ENCODE data around the gene HAUS6.

Gene HAUS6

DNA sequence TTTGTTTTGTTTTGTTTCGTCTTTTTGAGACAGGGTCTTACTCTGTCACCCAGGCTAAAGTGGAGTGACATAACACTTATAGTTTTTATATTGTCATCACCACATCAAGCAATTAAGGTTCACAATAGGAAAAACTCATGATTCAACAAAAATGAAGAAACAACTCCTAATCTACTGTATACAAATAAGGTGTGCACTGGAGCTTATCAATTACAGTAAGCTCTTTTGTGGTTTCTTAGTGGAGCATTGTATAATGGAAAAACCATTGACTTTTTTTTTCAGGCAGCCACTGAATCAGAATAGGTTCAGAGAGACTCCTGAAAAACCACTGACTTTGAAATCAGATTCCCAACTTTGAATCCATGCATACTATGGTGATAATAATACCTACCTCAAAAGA is 35.4 kb upstream of the HAUS6 start:
- no peak overlapping the region for H4K8ac ChIP-seq (ENCODE audit: low read depth, low read length)
- H2BK12ac ChIP-seq (ENCODE audit: low read length): no peak overlapping the region
- no peak overlapping the region for H3K27ac ChIP-seq (ENCODE audit: low read depth, low read length)
- no peaks in the 10 kb centered on the region for H3K4me1 ChIP-seq (ENCODE audit: control insufficient read depth in 1 of 2, insufficient read depth in 2 of 2, low read length in 2 of 2)
- no peak overlapping the region for H4K91ac ChIP-seq (ENCODE audit: low read depth, low read length)
- H3K79me1 ChIP-seq (ENCODE audit: low read length): no peaks in the 10 kb centered on the region
- H2BK120ac ChIP-seq (ENCODE audit: insufficient read depth, low read length, poor library complexity): no peak overlapping the region
- no peak overlapping the region for H2AFZ ChIP-seq (ENCODE audit: insufficient read depth, low read length, poor library complexity)
- no peaks in the 10 kb centered on the region for H3K9me3 ChIP-seq (ENCODE audit: insufficient read depth, low read depth, low read length)
- H4K12ac ChIP-seq (ENCODE audit: low read depth, low read length): no peak overlapping the region
- no peak overlapping the region for H3K23ac ChIP-seq (ENCODE audit: low read length)
- no peak for DNase-seq
- no peak overlapping the region for H2AK5ac ChIP-seq (ENCODE audit: low read length)
- H3K79me2 ChIP-seq (ENCODE audit: control insufficient read depth, insufficient read depth, low read length, poor library complexity): no peaks in the 10 kb centered on the region
- no peak overlapping the region for H2BK5ac ChIP-seq (ENCODE audit: low read depth, low read length, poor library complexity)
- no peaks in the 10 kb centered on the region for H3K36me3 ChIP-seq (ENCODE audit: control insufficient read depth in 1 of 2, insufficient read depth in 2 of 2, low read length in 2 of 2)
- H3K9ac ChIP-seq (ENCODE audit: low read length): no peak overlapping the region
- no peak overlapping the region for H3K4ac ChIP-seq (ENCODE audit: low read depth, low read length)
- H3K4me2 ChIP-seq (ENCODE audit: low read length): no peak overlapping the region
- no peak overlapping the region for H3K14ac ChIP-seq (ENCODE audit: low read length)
- no CpG with 5 or more reads among the region's 1 CpG for WGBS (ENCODE audit: extremely low coverage, insufficient coverage, insufficient read length)
- H3K18ac ChIP-seq (ENCODE audit: low read length): no peak overlapping the region
- no peak overlapping the region for H3K4me3 ChIP-seq (ENCODE audit: low read depth, low read length)
- no peaks in the 10 kb centered on the region for H3K27me3 ChIP-seq (ENCODE audit: insufficient read depth, low read length)

DNA sequence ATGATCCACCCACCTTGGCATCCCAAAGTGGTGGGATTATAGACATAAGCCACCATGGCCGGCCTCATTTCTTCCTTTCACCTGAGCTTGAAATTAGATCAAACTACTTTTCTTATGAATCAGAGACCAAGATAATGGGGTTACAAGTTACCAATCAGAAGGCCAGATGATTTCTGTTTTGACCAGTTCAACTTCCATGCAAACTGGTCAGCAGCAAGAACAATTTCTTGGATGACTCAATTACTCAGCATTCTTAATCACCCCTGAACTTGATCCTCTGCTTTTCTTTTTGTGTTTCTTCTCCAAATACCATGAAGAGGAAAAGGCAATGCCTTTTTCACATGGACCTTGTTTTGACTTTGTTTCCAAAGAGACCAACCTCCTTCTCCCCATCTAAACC is 34.6 kb upstream of the HAUS6 start:
- no peak overlapping the region for H3K23ac ChIP-seq (ENCODE audit: low read length)
- H3K36me3 ChIP-seq (ENCODE audit: control insufficient read depth in 1 of 2, insufficient read depth in 2 of 2, low read length in 2 of 2): no peaks in the 10 kb centered on the region
- H3K27me3 ChIP-seq (ENCODE audit: insufficient read depth, low read length): no peaks in the 10 kb centered on the region
- H3K9me3 ChIP-seq (ENCODE audit: insufficient read depth, low read depth, low read length): no peaks in the 10 kb centered on the region
- no peak overlapping the region for H2AK5ac ChIP-seq (ENCODE audit: low read length)
- no peak overlapping the region for H3K18ac ChIP-seq (ENCODE audit: low read length)
- no peak overlapping the region for H3K14ac ChIP-seq (ENCODE audit: low read length)
- no peak overlapping the region for H4K12ac ChIP-seq (ENCODE audit: low read depth, low read length)
- no peak overlapping the region for H2BK5ac ChIP-seq (ENCODE audit: low read depth, low read length, poor library complexity)
- H3K4me2 ChIP-seq (ENCODE audit: low read length): no peak overlapping the region
- no peak overlapping the region for H3K4me3 ChIP-seq (ENCODE audit: low read depth, low read length)
- H2BK120ac ChIP-seq (ENCODE audit: insufficient read depth, low read length, poor library complexity): no peak overlapping the region
- no peaks in the 10 kb centered on the region for H3K4me1 ChIP-seq (ENCODE audit: control insufficient read depth in 1 of 2, insufficient read depth in 2 of 2, low read length in 2 of 2)
- H3K27ac ChIP-seq (ENCODE audit: low read depth, low read length): no peak overlapping the region
- no peaks in the 10 kb centered on the region for H3K79me1 ChIP-seq (ENCODE audit: low read length)
- H2AFZ ChIP-seq (ENCODE audit: insufficient read depth, low read length, poor library complexity): no peak overlapping the region
- no peak overlapping the region for H4K91ac ChIP-seq (ENCODE audit: low read depth, low read length)
- no peak overlapping the region for H3K4ac ChIP-seq (ENCODE audit: low read depth, low read length)
- no peak for DNase-seq
- no peak overlapping the region for H4K8ac ChIP-seq (ENCODE audit: low read depth, low read length)
- no CpG with 5 or more reads among the region's 1 CpG for WGBS (ENCODE audit: extremely low coverage, insufficient coverage, insufficient read length)
- H2BK12ac ChIP-seq (ENCODE audit: low read length): no peak overlapping the region
- no peak overlapping the region for H3K9ac ChIP-seq (ENCODE audit: low read length)
- H3K79me2 ChIP-seq (ENCODE audit: control insufficient read depth, insufficient read depth, low read length, poor library complexity): no peaks in the 10 kb centered on the region

DNA sequence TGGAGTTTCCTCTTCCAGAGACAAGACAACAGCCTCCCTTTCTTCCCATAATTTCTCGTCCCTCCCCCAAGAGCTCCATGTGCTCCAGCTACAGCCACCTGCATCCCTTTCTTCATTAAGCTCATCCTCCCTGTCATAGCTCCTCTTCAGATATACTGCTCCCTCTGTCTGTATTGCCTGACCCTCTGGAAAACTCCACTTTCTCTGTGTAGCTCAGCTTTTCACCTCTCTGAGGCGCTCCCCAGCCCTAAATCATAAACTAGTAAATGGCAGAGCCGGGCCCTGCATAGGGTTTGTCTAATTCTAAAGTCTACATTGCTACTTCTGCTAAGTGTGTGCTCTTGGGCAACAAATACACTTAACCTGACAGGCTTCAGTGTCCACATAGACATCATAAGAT is 33.4 kb upstream of the HAUS6 start:
- Histone ChIP-seq H3K79me2 (ENCODE audit: control insufficient read depth, insufficient read depth, low read length, poor library complexity) (no peaks in the 10 kb centered on the region), H2BK120ac (ENCODE audit: insufficient read depth, low read length, poor library complexity) (no peak overlapping the region), H3K9me3 (ENCODE audit: insufficient read depth, low read depth, low read length) (no peaks in the 10 kb centered on the region), H3K4ac (ENCODE audit: low read depth, low read length) (no peak overlapping the region), H3K79me1 (ENCODE audit: low read length) (no peaks in the 10 kb centered on the region), H3K27me3 (ENCODE audit: insufficient read depth, low read length) (no peaks in the 10 kb centered on the region), H4K12ac (ENCODE audit: low read depth, low read length) (no peak overlapping the region), H3K9ac (ENCODE audit: low read length) (no peak overlapping the region), H3K18ac (ENCODE audit: low read length) (no peak overlapping the region), H3K23ac (ENCODE audit: low read length) (no peak overlapping the region), H4K91ac (ENCODE audit: low read depth, low read length) (no peak overlapping the region), H2BK5ac (ENCODE audit: low read depth, low read length, poor library complexity) (no peak overlapping the region), H4K8ac (ENCODE audit: low read depth, low read length) (no peak overlapping the region), H3K36me3 (ENCODE audit: control insufficient read depth in 1 of 2, insufficient read depth in 2 of 2, low read length in 2 of 2) (no peaks in the 10 kb centered on the region), H3K4me3 (ENCODE audit: low read depth, low read length) (no peak overlapping the region), H3K4me2 (ENCODE audit: low read length) (no peak overlapping the region), H3K27ac (ENCODE audit: low read depth, low read length) (no peak overlapping the region), H2AK5ac (ENCODE audit: low read length) (peak overlapping the region; percentile 48), H2AFZ (ENCODE audit: insufficient read depth, low read length, poor library complexity) (no peak overlapping the region), H3K14ac (ENCODE audit: low read length) (no peak overlapping the region), H3K4me1 (ENCODE audit: control insufficient read depth in 1 of 2, insufficient read depth in 2 of 2, low read length in 2 of 2) (no peaks in the 10 kb centered on the region), H2BK12ac (ENCODE audit: low read length) (no peak overlapping the region)
- no CpG with 5 or more reads among the region's 3 CpGs for WGBS (ENCODE audit: extremely low coverage, insufficient coverage, insufficient read length)
- DNase-seq: no peak

DNA sequence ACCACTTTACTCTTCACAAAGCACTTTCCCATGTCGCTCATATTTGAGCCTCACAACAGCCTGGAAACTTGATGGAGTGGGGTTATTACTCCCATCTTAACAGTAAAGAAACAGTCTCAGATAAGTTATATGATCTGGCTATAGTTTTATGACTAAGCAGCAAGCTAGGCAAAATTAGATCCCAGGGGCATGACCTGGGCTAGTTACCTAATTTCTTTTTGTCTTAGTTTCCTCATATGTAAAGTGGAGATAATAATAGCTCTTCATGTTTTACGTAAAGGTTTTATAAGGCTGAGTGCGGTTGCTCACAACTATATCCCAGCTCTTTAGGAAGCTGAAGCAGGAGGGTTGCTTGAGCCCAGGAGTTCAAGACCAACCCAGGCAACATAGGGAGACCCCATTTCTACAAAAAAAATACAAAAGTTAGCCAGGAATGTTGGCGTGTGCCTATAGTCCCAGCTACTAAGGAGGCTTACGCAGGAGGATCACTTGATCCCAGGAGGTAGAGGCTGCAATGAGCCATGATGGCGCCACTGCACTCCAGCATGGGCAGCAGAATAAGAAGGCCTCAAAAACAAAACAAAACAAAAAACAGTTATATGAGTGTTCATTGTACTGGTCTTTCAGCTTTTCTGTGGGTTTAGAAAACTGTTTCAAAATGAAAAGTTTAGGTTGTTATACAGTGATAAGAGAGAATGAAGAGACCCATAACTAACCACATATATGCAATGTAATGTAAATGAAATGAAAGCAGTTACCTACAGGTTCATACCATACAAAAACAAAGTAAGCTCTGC is 31.0 kb upstream of the HAUS6 start:
- no peaks in the 10 kb centered on the region for H3K27me3 ChIP-seq (ENCODE audit: insufficient read depth, low read length)
- H3K79me2 ChIP-seq (ENCODE audit: control insufficient read depth, insufficient read depth, low read length, poor library complexity): peaks cover 1% of the 10 kb centered on the region
- no peak overlapping the region for H2BK120ac ChIP-seq (ENCODE audit: insufficient read depth, low read length, poor library complexity)
- H4K91ac ChIP-seq (ENCODE audit: low read depth, low read length): no peak overlapping the region
- peaks cover 6 to 9% of the 10 kb centered on the region in 2 experiments for H3K4me1 ChIP-seq (ENCODE audit: control insufficient read depth in 1 of 2, insufficient read depth in 2 of 2, low read length in 2 of 2)
- H3K9ac ChIP-seq (ENCODE audit: low read length): no peak overlapping the region
- H2AK5ac ChIP-seq (ENCODE audit: low read length): no peak overlapping the region
- H3K23ac ChIP-seq (ENCODE audit: low read length): no peak overlapping the region
- no peak overlapping the region for H2BK5ac ChIP-seq (ENCODE audit: low read depth, low read length, poor library complexity)
- no peak overlapping the region for H3K27ac ChIP-seq (ENCODE audit: low read depth, low read length)
- no peak overlapping the region for H3K14ac ChIP-seq (ENCODE audit: low read length)
- H3K4ac ChIP-seq (ENCODE audit: low read depth, low read length): no peak overlapping the region
- no peaks in the 10 kb centered on the region for H3K36me3 ChIP-seq (ENCODE audit: control insufficient read depth in 1 of 2, insufficient read depth in 2 of 2, low read length in 2 of 2)
- H3K18ac ChIP-seq (ENCODE audit: low read length): no peak overlapping the region
- H3K9me3 ChIP-seq (ENCODE audit: insufficient read depth, low read depth, low read length): no peaks in the 10 kb centered on the region
- H3K4me3 ChIP-seq (ENCODE audit: low read depth, low read length): no peak overlapping the region
- no peak overlapping the region for H4K8ac ChIP-seq (ENCODE audit: low read depth, low read length)
- peaks cover 7% of the 10 kb centered on the region for H3K79me1 ChIP-seq (ENCODE audit: low read length)
- no peak for DNase-seq
- H2AFZ ChIP-seq (ENCODE audit: insufficient read depth, low read length, poor library complexity): no peak overlapping the region
- no peak overlapping the region for H2BK12ac ChIP-seq (ENCODE audit: low read length)
- H3K4me2 ChIP-seq (ENCODE audit: low read length): no peak overlapping the region
- WGBS (ENCODE audit: extremely low coverage, insufficient coverage, insufficient read length): no CpG with 5 or more reads among the region's 6 CpGs
- H4K12ac ChIP-seq (ENCODE audit: low read depth, low read length): no peak overlapping the region
